ENCODE measurements around the gene NEIL3.
"Not testable (repeated sequence)": the region's sequence is repeated elsewhere in the genome, so short reads cannot be mapped to it uniquely, and the experiment has no call there.

Gene NEIL3

GRCh38 chr4:177302371-177303100, 7.1 kb upstream of the NEIL3 start:
- Histone ChIP-seq H4K20me1 (ENCODE audit: insufficient read depth, low read length) (no peaks in the 10 kb centered on the region), H3K9me3 (ENCODE audit: insufficient read depth, low read length, severe bottlenecking) (peaks cover 7% of the 10 kb centered on the region), H3K36me3 (ENCODE audit: insufficient read depth, low read length) (no peaks in the 10 kb centered on the region), H3K4me3 (ENCODE audit: low read depth in 1 of 2, low read length in 2 of 2) (no peak overlapping the region), H3K27ac (ENCODE audit: low read length) (peak overlapping the region; percentile 31; the same call in 1 of the 2 replicates), H3K9ac (ENCODE audit: low read depth, low read length) (no peak overlapping the region), H3K79me2 (ENCODE audit: insufficient read depth, low read length) (peaks cover 5% of the 10 kb centered on the region; the same call in 1 of the 2 replicates), H3K4me1 (ENCODE audit: insufficient read depth, low read length) (peaks cover 45% of the 10 kb centered on the region), H2AFZ (ENCODE audit: low read depth, low read length) (no peak overlapping the region), H3K27me3 (ENCODE audit: insufficient read depth, low read length, poor library complexity) (no peaks in the 10 kb centered on the region), H3K4me2 (ENCODE audit: insufficient read depth, low read length) (no peak overlapping the region)
- ATAC-seq (ENCODE audit: insufficient read depth, low read depth) = no peak
- no peak for DNase-seq
- TF ChIP-seq EZH2 (IDR thresholded peaks at IDR 0.05; ENCODE audit: borderline replicate concordance, low read depth, low read length, severe bottlenecking) = no peak
- TF ChIP-seq, protein P1, sequence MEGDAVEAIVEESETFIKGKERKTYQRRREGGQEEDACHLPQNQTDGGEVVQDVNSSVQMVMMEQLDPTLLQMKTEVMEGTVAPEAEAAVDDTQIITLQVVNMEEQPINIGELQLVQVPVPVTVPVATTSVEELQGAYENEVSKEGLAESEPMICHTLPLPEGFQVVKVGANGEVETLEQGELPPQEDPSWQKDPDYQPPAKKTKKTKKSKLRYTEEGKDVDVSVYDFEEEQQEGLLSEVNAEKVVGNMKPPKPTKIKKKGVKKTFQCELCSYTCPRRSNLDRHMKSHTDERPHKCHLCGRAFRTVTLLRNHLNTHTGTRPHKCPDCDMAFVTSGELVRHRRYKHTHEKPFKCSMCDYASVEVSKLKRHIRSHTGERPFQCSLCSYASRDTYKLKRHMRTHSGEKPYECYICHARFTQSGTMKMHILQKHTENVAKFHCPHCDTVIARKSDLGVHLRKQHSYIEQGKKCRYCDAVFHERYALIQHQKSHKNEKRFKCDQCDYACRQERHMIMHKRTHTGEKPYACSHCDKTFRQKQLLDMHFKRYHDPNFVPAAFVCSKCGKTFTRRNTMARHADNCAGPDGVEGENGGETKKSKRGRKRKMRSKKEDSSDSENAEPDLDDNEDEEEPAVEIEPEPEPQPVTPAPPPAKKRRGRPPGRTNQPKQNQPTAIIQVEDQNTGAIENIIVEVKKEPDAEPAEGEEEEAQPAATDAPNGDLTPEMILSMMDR (IDR thresholded peaks at IDR 0.05; ENCODE audit: borderline replicate concordance, extremely low read depth, low read length, poor library complexity, severe bottlenecking) = no peak

DNA sequence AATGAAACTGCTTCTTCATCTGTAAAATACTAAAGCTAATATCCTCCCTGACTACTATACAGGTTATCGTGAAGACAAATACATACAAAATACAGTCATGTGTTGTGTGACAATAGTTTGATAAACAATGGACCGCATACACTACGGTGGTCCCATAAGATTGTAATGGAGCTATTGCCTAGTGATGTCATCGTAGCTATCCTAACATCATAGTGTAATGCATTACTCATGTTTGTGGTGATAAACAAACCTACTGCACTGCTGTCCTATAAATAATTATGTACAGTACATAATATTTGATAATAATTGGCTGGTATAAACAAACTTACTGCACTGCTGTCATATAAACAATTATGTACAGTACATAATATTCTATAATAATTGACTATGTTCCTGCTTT, 5.6 kb upstream of the NEIL3 start:
- Histone ChIP-seq H4K20me1 (ENCODE audit: insufficient read depth, low read length) (no peaks in the 10 kb centered on the region), H2AFZ (ENCODE audit: low read depth, low read length) (no peak overlapping the region), H3K9me3 (ENCODE audit: insufficient read depth, low read length, severe bottlenecking) (no peaks in the 10 kb centered on the region), H3K4me2 (ENCODE audit: insufficient read depth, low read length) (no peak overlapping the region), H3K79me2 (ENCODE audit: insufficient read depth, low read length) (peaks cover 5% of the 10 kb centered on the region; the same call in 1 of the 2 replicates), H3K27ac (ENCODE audit: low read length) (no peak overlapping the region), H3K4me1 (ENCODE audit: insufficient read depth, low read length) (peaks cover 59% of the 10 kb centered on the region), H3K36me3 (ENCODE audit: insufficient read depth, low read length) (no peaks in the 10 kb centered on the region), H3K4me3 (ENCODE audit: low read depth in 1 of 2, low read length in 2 of 2) (no peak overlapping the region), H3K27me3 (ENCODE audit: insufficient read depth, low read length, poor library complexity) (no peaks in the 10 kb centered on the region), H3K9ac (ENCODE audit: low read depth, low read length) (no peak overlapping the region)
- TF ChIP-seq EZH2 (IDR thresholded peaks at IDR 0.05; ENCODE audit: borderline replicate concordance, low read depth, low read length, severe bottlenecking) = no peak
- TF ChIP-seq, protein P1 (IDR thresholded peaks at IDR 0.05; ENCODE audit: borderline replicate concordance, extremely low read depth, low read length, poor library complexity, severe bottlenecking) = no peak
- ATAC-seq (ENCODE audit: insufficient read depth, low read depth) (no peak), DNase-seq (no peak)

DNA sequence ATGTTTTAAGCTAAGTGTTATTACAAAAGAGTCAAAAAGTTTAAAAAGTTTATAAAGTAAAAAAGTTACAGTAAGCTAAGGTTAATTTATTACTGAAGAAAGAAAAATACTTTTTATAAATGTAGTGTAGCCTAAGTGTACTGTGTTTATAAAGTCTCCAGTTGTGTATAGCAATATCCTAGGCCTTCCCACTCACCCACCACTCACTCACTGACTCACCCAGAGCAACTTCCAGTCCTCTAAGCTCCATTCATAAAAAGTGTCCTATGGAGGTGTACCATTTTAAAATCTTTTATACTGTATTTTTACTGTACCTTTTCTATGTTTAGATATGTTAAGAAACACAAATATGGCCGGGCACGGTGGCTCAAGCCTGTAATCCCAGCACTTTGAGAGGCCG, 4.8 kb upstream of the NEIL3 start:
- not testable (repeated sequence) for H3K79me2 ChIP-seq (ENCODE audit: insufficient read depth, low read length); H3K27ac ChIP-seq (ENCODE audit: low read length); H3K9ac ChIP-seq (ENCODE audit: low read depth, low read length); H3K9me3 ChIP-seq (ENCODE audit: insufficient read depth, low read length, severe bottlenecking); H3K4me2 ChIP-seq (ENCODE audit: insufficient read depth, low read length); H3K4me3 ChIP-seq (ENCODE audit: low read depth in 1 of 2, low read length in 2 of 2); H4K20me1 ChIP-seq (ENCODE audit: insufficient read depth, low read length); H3K27me3 ChIP-seq (ENCODE audit: insufficient read depth, low read length, poor library complexity); ATAC-seq (ENCODE audit: insufficient read depth, low read depth); H3K36me3 ChIP-seq (ENCODE audit: insufficient read depth, low read length); H2AFZ ChIP-seq (ENCODE audit: low read depth, low read length); DNase-seq
- H3K4me1 ChIP-seq (ENCODE audit: insufficient read depth, low read length) = peaks cover 59% of the 10 kb centered on the region

GRCh38 chr4:177308125-177308524, 1.5 kb upstream of the NEIL3 start:
- peaks cover 16% of the 10 kb centered on the region; the same call in 1 of the 2 replicates for H4K20me1 ChIP-seq (ENCODE audit: insufficient read depth, low read length)
- H2AFZ ChIP-seq (ENCODE audit: low read depth, low read length) = peak overlapping the region; percentile 44
- peak; percentile 55 for DNase-seq
- peak overlapping the region; percentile 83 for H3K4me2 ChIP-seq (ENCODE audit: insufficient read depth, low read length)
- H3K9me3 ChIP-seq (ENCODE audit: insufficient read depth, low read length, severe bottlenecking) = no peaks in the 10 kb centered on the region
- H3K27me3 ChIP-seq (ENCODE audit: insufficient read depth, low read length, poor library complexity) = no peaks in the 10 kb centered on the region
- peaks cover 58% of the 10 kb centered on the region for H3K4me1 ChIP-seq (ENCODE audit: insufficient read depth, low read length)
- H3K4me3 ChIP-seq (ENCODE audit: low read depth in 1 of 2, low read length in 2 of 2) = peak overlapping the region in 1 of 2 experiments; percentile 23; a peak in 1 of 4 replicates
- no peak for TF ChIP-seq EZH2 (IDR thresholded peaks at IDR 0.05; ENCODE audit: borderline replicate concordance, low read depth, low read length, severe bottlenecking)
- TF ChIP-seq, protein P1 (IDR thresholded peaks at IDR 0.05; ENCODE audit: borderline replicate concordance, extremely low read depth, low read length, poor library complexity, severe bottlenecking) = no peak
- H3K27ac ChIP-seq (ENCODE audit: low read length) = peak overlapping the region; percentile 99
- 0 out of 3 replicates have a peak, but pooled peaks have one; percentile 4 for ATAC-seq (ENCODE audit: insufficient read depth, low read depth)
- peaks cover 40% of the 10 kb centered on the region for H3K79me2 ChIP-seq (ENCODE audit: insufficient read depth, low read length)
- peak overlapping the region; percentile 92 for H3K9ac ChIP-seq (ENCODE audit: low read depth, low read length)
- H3K36me3 ChIP-seq (ENCODE audit: insufficient read depth, low read length) = peaks cover 21% of the 10 kb centered on the region

Measured in DND-41 (cell line).